H9 (cell line): ENCODE results near the gene PTPRN2. TPM values are rescaled to one million over a fixed set of nuclear protein-coding genes. Genes with fewer than 3 reads are reported as not detected.

ENCODE experiments used
- DNase-seq: peaks from one replicate; pipeline ENCODE4 v3.0.0-alpha.2; 2017
- H2AFZ ChIP-seq: one replicate; pipeline ENCODE4 v1.6.1; 2013; ENCODE audit warnings: mild to moderate bottlenecking, low read length, control low read depth, moderate library complexity
- H2AK5ac ChIP-seq: 2 replicates; pipeline ENCODE4 v1.6.1; 2013; ENCODE audit warnings: low read length, control low read depth, mixed read lengths; ENCODE audit not compliant: insufficient read length
- H2BK120ac ChIP-seq: one replicate; pipeline ENCODE4 v1.6.1; 2013; ENCODE audit warnings: low read depth, mild to moderate bottlenecking, low read length, control low read depth, inconsistent platforms; ENCODE audit not compliant: poor library complexity, severe bottlenecking
- H2BK12ac ChIP-seq: 2 replicates; pipeline ENCODE4 v1.6.1; 2013; ENCODE audit warnings: low read length, control low read depth, mixed read lengths, low read depth; ENCODE audit not compliant: insufficient read length
- H2BK15ac ChIP-seq: 2 replicates; pipeline ENCODE4 v1.6.1; 2013; ENCODE audit warnings: low read depth, low read length, control low read depth
- H2BK20ac ChIP-seq: one replicate; pipeline ENCODE4 v1.6.1; 2013; ENCODE audit warnings: low read depth, mild to moderate bottlenecking, low read length, control low read depth, inconsistent platforms; ENCODE audit not compliant: poor library complexity, severe bottlenecking
- H2BK5ac ChIP-seq: 2 replicates; pipeline ENCODE4 v1.6.1; 2013; ENCODE audit warnings: low read length, control low read depth, mixed read lengths; ENCODE audit not compliant: insufficient read length
- H3K14ac ChIP-seq: 2 replicates; pipeline ENCODE4 v1.6.1; 2013; ENCODE audit warnings: low read length, control low read depth; ENCODE audit not compliant: insufficient read depth
- H3K18ac ChIP-seq: 2 replicates; pipeline ENCODE4 v1.6.1; 2013; ENCODE audit warnings: low read depth, mild to moderate bottlenecking, mixed read lengths, low read length, control low read depth; ENCODE audit not compliant: insufficient read length
- H3K23ac ChIP-seq: 2 replicates; pipeline ENCODE4 v1.6.1; 2013; ENCODE audit warnings: low read length, control low read depth, mixed read lengths, low read depth; ENCODE audit not compliant: insufficient read length
- H3K23me2 ChIP-seq: 2 replicates; pipeline ENCODE4 v1.6.1; 2013; ENCODE audit warnings: low read depth, mild to moderate bottlenecking, mixed read lengths, low read length, control low read depth; ENCODE audit not compliant: insufficient read length, poor library complexity, severe bottlenecking
- H3K27ac ChIP-seq: 2 replicates; pipeline ENCODE4 v1.5.1; 2013; ENCODE audit warnings: low read length, control low read depth, mixed read lengths, low read depth; ENCODE audit not compliant: insufficient read length
- H3K27me3 ChIP-seq: 2 replicates; pipeline ENCODE4 v1.6.1; 2013; ENCODE audit warnings: low read length, control low read depth, inconsistent platforms; ENCODE audit not compliant: insufficient read depth
- H3K4ac ChIP-seq: 2 replicates; pipeline ENCODE4 v1.6.1; 2013; ENCODE audit warnings: low read depth, mild to moderate bottlenecking, control low read depth, inconsistent platforms, low read length, moderate library complexity
- H3K4me1 ChIP-seq: 2 replicates; pipeline ENCODE4 v1.6.1; 2013; ENCODE audit warnings: low read length, control low read depth, inconsistent platforms; ENCODE audit not compliant: insufficient read depth
- H3K4me2 ChIP-seq: 2 replicates; pipeline ENCODE4 v1.6.1; 2013; ENCODE audit warnings: low read length, control low read depth, mixed read lengths; ENCODE audit not compliant: insufficient read length, insufficient read depth
- H3K56ac ChIP-seq: 2 replicates; pipeline ENCODE4 v1.6.1; 2013; ENCODE audit warnings: low read depth, mild to moderate bottlenecking, mixed read lengths, low read length, control low read depth; ENCODE audit not compliant: insufficient read length
- H3K79me1 ChIP-seq: 2 replicates; pipeline ENCODE4 v1.6.1; 2013; ENCODE audit warnings: low read depth, mild to moderate bottlenecking, moderate library complexity, low read length, control low read depth, inconsistent platforms; ENCODE audit not compliant: insufficient read depth, poor library complexity, severe bottlenecking
- H3K79me2 ChIP-seq: 2 replicates; pipeline ENCODE4 v1.6.1; 2013; ENCODE audit warnings: low read length, control low read depth, inconsistent platforms; ENCODE audit not compliant: insufficient read depth
- H3K9ac ChIP-seq: 2 replicates; pipeline ENCODE4 v1.6.1; 2013; ENCODE audit warnings: low read length, control low read depth, mixed read lengths; ENCODE audit not compliant: insufficient read length; ENCODE audit errors: extremely low read depth
- H3K9me3 ChIP-seq: one replicate; pipeline ENCODE4 v1.6.1; 2013; ENCODE audit warnings: low read depth, low read length, inconsistent platforms; ENCODE audit not compliant: control insufficient read depth
- H3T11ph ChIP-seq: one replicate; pipeline ENCODE4 v1.6.1; 2013; ENCODE audit warnings: mild to moderate bottlenecking, low read length, control low read depth, inconsistent platforms
- H4K20me1 ChIP-seq: one replicate; pipeline ENCODE4 v1.6.1; 2013; ENCODE audit not compliant: control insufficient read depth, insufficient read length, insufficient read depth
- H4K5ac ChIP-seq: 2 replicates; pipeline ENCODE4 v1.6.1; 2013; ENCODE audit warnings: low read depth, mild to moderate bottlenecking, mixed read lengths, low read length, control low read depth; ENCODE audit not compliant: insufficient read length
- H4K8ac ChIP-seq: replicated peaks from 2 replicates; pipeline ENCODE4 v1.6.1; 2013; ENCODE audit warnings: low read length, control low read depth, mixed read lengths, low read depth; ENCODE audit not compliant: insufficient read length
- H4K91ac ChIP-seq: 2 replicates; pipeline ENCODE4 v1.6.1; 2013; ENCODE audit warnings: low read depth, mild to moderate bottlenecking, moderate library complexity, mixed read lengths, low read length, control low read depth; ENCODE audit not compliant: insufficient read length
- H3K27ac Mint-ChIP-seq, 3 experiments: 2 replicates in 2 of 3; 3 replicates in 1 of 3; pipeline ENCODE4 v1.8.0; 2020 to 2021; ENCODE audit warnings: mixed read lengths in 3 of 3, mild to moderate bottlenecking in 1 of 3, moderate library complexity in 1 of 3
- H3K27me3 Mint-ChIP-seq: 2 replicates; pipeline ENCODE4 v1.8.0; 2021; ENCODE audit warnings: low read depth, mild to moderate bottlenecking, moderate library complexity, mixed read lengths
- H3K36me3 Mint-ChIP-seq, 3 experiments: 2 replicates in 2 of 3; 3 replicates in 1 of 3; pipeline ENCODE4 v1.8.0; 2020 to 2021; ENCODE audit warnings: low read depth in 3 of 3, mixed read lengths in 3 of 3; ENCODE audit not compliant: insufficient read depth in 1 of 3
- H3K4me1 Mint-ChIP-seq, 2 experiments: 2 replicates each; pipeline ENCODE4 v1.8.0; 2020; ENCODE audit warnings: mixed read lengths in 2 of 2
- H3K4me3 Mint-ChIP-seq, 2 experiments: 2 replicates in 1 of 2; 3 replicates in 1 of 2; pipeline ENCODE4 v1.8.0; 2020 to 2021; ENCODE audit warnings: mild to moderate bottlenecking in 2 of 2, mixed read lengths in 2 of 2, moderate library complexity in 1 of 2
- H3K9me3 Mint-ChIP-seq, 2 experiments: 2 replicates in 1 of 2; 3 replicates in 1 of 2; pipeline ENCODE4 v1.8.0; 2020; ENCODE audit warnings: mild to moderate bottlenecking in 2 of 2, mixed read lengths in 2 of 2, moderate library complexity in 1 of 2
- WGBS: extraction: QIAGEN DNeasy Blood & Tissue Kit; methylation state at CpG from one replicate; pipeline ENCODE4 v1.1.7; 2013; ENCODE audit warnings: missing lambda C conversion rate, low lambda C conversion rate, mixed read lengths; ENCODE audit not compliant: insufficient read length; ENCODE audit errors: extremely low coverage; 5-methylcytosine and 5-hydroxymethylcytosine counted together
- total RNA-seq: library from RNA; stranded (reverse); gene quantifications from 2 replicates; pipeline ENCODE4 v1.2.1, GENCODE V29; 2021
- TF ChIP-seq, protein P1 (sequence below): fragments of 200-600 bp; sonication (generic); conservative IDR thresholded peaks from 3 replicates; pipeline ENCODE4 v1.8.0; 2021; ENCODE audit warnings: antibody characterized with exemption, mild to moderate bottlenecking

The PTPRN2 gene
- total RNA-seq, 1 experiment from 2014 or later, result 5.2 TPM

DNA sequence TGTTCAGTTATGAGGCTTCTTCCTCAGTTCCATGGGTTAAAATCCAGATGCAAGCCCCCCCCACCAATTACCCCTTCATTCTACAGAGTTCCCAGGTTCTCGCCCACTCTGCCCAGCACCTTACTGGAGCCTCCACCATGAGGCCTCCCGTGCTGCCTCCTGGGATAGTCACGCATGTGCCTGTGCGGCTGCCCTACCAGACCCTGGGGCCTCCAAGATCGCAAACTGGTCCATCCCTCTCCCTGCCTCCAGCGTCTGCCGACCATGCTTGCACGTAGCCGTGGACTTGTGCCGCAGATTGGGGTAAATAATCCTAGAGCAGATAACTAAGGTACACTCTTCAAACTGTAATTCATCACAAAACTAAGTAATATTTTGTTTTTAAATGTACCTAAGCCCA, 611.2 kb downstream of the PTPRN2 start:
- H3K18ac ChIP-seq, result no peak overlapping the region
- H2BK15ac ChIP-seq, result no peak overlapping the region
- H4K5ac ChIP-seq, result no peak overlapping the region
- no peaks in the 10 kb centered on the region for H3K23me2 ChIP-seq
- H3K4me2 ChIP-seq, result no peak overlapping the region
- no peak overlapping the region for H2BK12ac ChIP-seq
- TF ChIP-seq, protein P1, sequence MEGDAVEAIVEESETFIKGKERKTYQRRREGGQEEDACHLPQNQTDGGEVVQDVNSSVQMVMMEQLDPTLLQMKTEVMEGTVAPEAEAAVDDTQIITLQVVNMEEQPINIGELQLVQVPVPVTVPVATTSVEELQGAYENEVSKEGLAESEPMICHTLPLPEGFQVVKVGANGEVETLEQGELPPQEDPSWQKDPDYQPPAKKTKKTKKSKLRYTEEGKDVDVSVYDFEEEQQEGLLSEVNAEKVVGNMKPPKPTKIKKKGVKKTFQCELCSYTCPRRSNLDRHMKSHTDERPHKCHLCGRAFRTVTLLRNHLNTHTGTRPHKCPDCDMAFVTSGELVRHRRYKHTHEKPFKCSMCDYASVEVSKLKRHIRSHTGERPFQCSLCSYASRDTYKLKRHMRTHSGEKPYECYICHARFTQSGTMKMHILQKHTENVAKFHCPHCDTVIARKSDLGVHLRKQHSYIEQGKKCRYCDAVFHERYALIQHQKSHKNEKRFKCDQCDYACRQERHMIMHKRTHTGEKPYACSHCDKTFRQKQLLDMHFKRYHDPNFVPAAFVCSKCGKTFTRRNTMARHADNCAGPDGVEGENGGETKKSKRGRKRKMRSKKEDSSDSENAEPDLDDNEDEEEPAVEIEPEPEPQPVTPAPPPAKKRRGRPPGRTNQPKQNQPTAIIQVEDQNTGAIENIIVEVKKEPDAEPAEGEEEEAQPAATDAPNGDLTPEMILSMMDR, result no peak
- WGBS, result no CpG with 5 or more reads among the region's 10 CpGs
- no peak overlapping the region for H4K91ac ChIP-seq
- DNase-seq, result no peak
- H3K27me3 Mint-ChIP-seq, result peaks cover 7% of the 10 kb centered on the region
- no peak overlapping the region for H2AFZ ChIP-seq
- H3K9me3 ChIP-seq, result peaks cover 43% of the 10 kb centered on the region
- H3T11ph ChIP-seq, result no peak overlapping the region
- no peak overlapping the region for H3K27ac Mint-ChIP-seq
- no peaks in the 10 kb centered on the region for H3K79me2 ChIP-seq
- H3K9me3 Mint-ChIP-seq, result peaks cover 36 to 38% of the 10 kb centered on the region in 2 experiments
- no peaks in the 10 kb centered on the region for H4K20me1 ChIP-seq
- no peak overlapping the region for H3K23ac ChIP-seq
- no peak overlapping the region for H2BK120ac ChIP-seq
- no peak overlapping the region for H2BK20ac ChIP-seq
- no peak overlapping the region for H2BK5ac ChIP-seq
- H3K4me3 Mint-ChIP-seq, result no peak overlapping the region
- no peak overlapping the region for H3K4ac ChIP-seq
- no peak overlapping the region for H3K14ac ChIP-seq
- no peaks in the 10 kb centered on the region for H3K79me1 ChIP-seq
- no peak overlapping the region for H3K9ac ChIP-seq
- H3K36me3 Mint-ChIP-seq, result peaks cover 0 to 29% (median 19%) of the 10 kb centered on the region in 3 experiments; a peak in 6 of 7 replicates
- no peaks in the 10 kb centered on the region for H3K4me1 ChIP-seq
- H3K27me3 ChIP-seq, result no peaks in the 10 kb centered on the region
- no peak overlapping the region for H2AK5ac ChIP-seq
- H3K27ac ChIP-seq, result no peak overlapping the region
- H3K56ac ChIP-seq, result no peak overlapping the region
- no peak overlapping the region for H4K8ac ChIP-seq
- peaks cover 0 to 5% of the 10 kb centered on the region in 2 experiments; a peak in 2 of 4 replicates for H3K4me1 Mint-ChIP-seq
